ENCODE measurements around the gene TNRC6C. TPM values are rescaled to one million over a fixed set of nuclear protein-coding genes. Genes with fewer than 3 reads are reported as not detected.

The TNRC6C gene
- total RNA-seq, 1 donor from 2014 or later, result 13.1 TPM

DNA sequence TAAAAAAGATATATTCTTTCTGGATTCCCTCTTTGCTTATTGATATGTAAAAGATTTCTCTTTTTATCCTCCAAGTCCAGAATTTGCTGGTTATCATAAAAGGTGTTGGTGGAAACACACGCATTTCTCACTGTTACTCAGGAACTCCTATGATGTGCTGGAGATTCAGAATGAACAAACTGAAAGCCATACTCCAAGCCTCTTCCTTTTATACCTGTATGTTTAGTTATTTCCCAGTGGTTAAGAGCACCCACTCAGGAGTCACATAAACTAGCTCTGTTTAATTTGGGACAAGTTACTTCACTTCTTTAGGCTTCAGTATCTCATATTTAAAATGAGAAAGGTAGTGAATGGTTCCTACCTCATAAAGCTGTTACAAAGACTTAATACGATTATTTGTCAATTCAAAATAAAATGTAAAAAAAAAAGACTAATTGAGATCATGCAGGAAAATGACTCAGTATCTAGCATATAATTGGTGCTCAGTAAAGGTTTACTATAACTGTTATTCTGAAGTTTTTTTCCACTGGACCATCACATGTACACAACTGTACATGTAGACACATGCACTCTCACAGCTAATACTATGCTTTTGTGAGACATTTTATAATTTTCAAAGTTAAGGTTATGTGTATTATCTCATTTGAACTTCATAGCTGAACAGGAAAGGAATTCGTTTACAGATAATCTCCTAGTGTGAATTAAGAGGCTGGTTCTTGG is 47.1 kb downstream of the TNRC6C start:
- H3K9me3 Mint-ChIP-seq (ENCODE audit: unreplicated experiment), result no peaks in the 10 kb centered on the region
- no peak overlapping the region for H3K4me3 Mint-ChIP-seq (ENCODE audit: unreplicated experiment)
- peaks cover 13% of the 10 kb centered on the region for H3K4me1 Mint-ChIP-seq (ENCODE audit: unreplicated experiment)
- TF ChIP-seq CTCF (IDR thresholded peaks at IDR 0.05; ENCODE audit: unreplicated experiment), result no peak
- H3K36me3 Mint-ChIP-seq (ENCODE audit: low read depth, unreplicated experiment), result no peaks in the 10 kb centered on the region
- peaks cover 2% of the 10 kb centered on the region for H3K27me3 Mint-ChIP-seq (ENCODE audit: unreplicated experiment)
- DNase-seq (ENCODE audit: low spot score), result no peak
- no peak overlapping the region for H3K27ac Mint-ChIP-seq (ENCODE audit: unreplicated experiment)

DNA sequence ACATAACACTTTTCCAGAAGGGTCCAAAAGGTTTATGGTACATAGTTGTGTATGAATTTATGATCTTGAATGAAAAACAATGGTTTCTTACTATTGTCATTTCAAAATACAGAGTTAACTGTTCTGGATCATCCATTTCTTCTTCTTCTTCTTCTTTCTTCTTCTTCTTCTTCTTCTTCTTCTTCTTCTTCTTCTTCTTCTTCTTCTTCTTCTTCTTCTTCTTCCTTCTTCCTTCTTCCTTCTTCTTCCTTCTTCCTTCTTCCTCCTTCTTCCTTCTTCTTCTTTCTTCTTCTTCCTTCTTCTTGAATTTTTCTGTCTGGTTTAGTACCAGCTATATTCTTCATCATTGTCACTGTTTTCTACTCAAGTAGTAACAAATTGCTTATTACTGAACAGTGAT is 47.8 kb downstream of the TNRC6C start:
- Mint-ChIP-seq H3K4me1 (ENCODE audit: unreplicated experiment) (peaks cover 6% of the 10 kb centered on the region), H3K9me3 (ENCODE audit: unreplicated experiment) (no peaks in the 10 kb centered on the region), H3K27me3 (ENCODE audit: unreplicated experiment) (peaks cover 2% of the 10 kb centered on the region), H3K27ac (ENCODE audit: unreplicated experiment) (no peak overlapping the region), H3K4me3 (ENCODE audit: unreplicated experiment) (no peak overlapping the region), H3K36me3 (ENCODE audit: low read depth, unreplicated experiment) (no peaks in the 10 kb centered on the region)
- DNase-seq (ENCODE audit: low spot score), result no peak
- TF ChIP-seq CTCF (IDR thresholded peaks at IDR 0.05; ENCODE audit: unreplicated experiment), result no peak

DNA sequence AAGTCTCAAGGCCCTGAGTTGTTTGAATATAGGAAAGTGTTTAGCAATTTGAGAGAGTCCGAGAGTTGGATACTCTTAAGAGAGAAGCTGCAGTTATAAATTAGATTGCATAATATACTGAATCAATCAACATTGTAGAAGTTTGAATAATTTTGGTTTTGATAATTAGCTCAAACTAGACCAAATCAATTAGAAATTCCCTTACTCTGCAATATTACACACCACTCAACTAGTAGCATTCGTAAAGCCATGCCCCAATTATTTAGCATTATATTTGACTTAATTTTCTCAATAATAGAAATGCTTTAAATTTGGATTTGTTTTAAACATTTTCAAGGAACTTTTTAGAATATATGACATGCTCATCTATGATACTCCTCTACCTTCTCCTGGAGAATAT is 49.1 kb downstream of the TNRC6C start:
- H3K27me3 Mint-ChIP-seq (ENCODE audit: unreplicated experiment), result peaks cover 2% of the 10 kb centered on the region
- DNase-seq (ENCODE audit: low spot score), result no peak
- peaks cover 5% of the 10 kb centered on the region for H3K4me1 Mint-ChIP-seq (ENCODE audit: unreplicated experiment)
- no peak overlapping the region for H3K27ac Mint-ChIP-seq (ENCODE audit: unreplicated experiment)
- no peaks in the 10 kb centered on the region for H3K36me3 Mint-ChIP-seq (ENCODE audit: low read depth, unreplicated experiment)
- TF ChIP-seq CTCF (IDR thresholded peaks at IDR 0.05; ENCODE audit: unreplicated experiment), result no peak
- no peaks in the 10 kb centered on the region for H3K9me3 Mint-ChIP-seq (ENCODE audit: unreplicated experiment)
- H3K4me3 Mint-ChIP-seq (ENCODE audit: unreplicated experiment), result no peak overlapping the region

DNA sequence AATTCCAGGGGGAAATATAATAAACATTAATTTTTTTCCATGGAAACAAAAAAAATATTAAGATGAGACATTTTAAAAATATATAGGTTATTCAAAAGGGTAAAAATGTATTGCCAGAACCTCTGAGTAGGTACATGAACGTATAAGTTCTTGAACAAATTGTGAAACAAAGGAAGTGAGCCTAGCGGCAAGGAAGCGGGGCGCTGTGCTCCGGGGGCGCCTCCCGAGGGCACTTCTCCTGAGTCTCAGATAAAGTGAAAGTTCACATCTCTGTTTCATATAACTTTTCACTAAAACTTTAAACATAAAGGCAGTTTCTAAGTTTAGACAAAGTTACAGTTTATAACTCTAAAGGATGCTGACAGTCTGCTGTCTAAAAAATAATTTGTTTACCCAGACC is 52.3 kb downstream of the TNRC6C start:
- Mint-ChIP-seq H3K9me3 (ENCODE audit: unreplicated experiment) (no peaks in the 10 kb centered on the region), H3K4me1 (ENCODE audit: unreplicated experiment) (no peaks in the 10 kb centered on the region), H3K27ac (ENCODE audit: unreplicated experiment) (no peak overlapping the region), H3K36me3 (ENCODE audit: low read depth, unreplicated experiment) (no peaks in the 10 kb centered on the region), H3K27me3 (ENCODE audit: unreplicated experiment) (peaks cover 3% of the 10 kb centered on the region), H3K4me3 (ENCODE audit: unreplicated experiment) (no peak overlapping the region)
- DNase-seq (ENCODE audit: low spot score), result no peak
- TF ChIP-seq CTCF (IDR thresholded peaks at IDR 0.05; ENCODE audit: unreplicated experiment), result no peak

- no peak for DNase-seq (ENCODE audit: low spot score)
- H3K9me3 Mint-ChIP-seq (ENCODE audit: unreplicated experiment), result no peaks in the 10 kb centered on the region
- no peak overlapping the region for H3K27ac Mint-ChIP-seq (ENCODE audit: unreplicated experiment)
- no peaks in the 10 kb centered on the region for H3K4me1 Mint-ChIP-seq (ENCODE audit: unreplicated experiment)
- TF ChIP-seq CTCF (IDR thresholded peaks at IDR 0.05; ENCODE audit: unreplicated experiment), result no peak
- no peak overlapping the region for H3K4me3 Mint-ChIP-seq (ENCODE audit: unreplicated experiment)
- no peaks in the 10 kb centered on the region for H3K36me3 Mint-ChIP-seq (ENCODE audit: low read depth, unreplicated experiment)
- peaks cover 3% of the 10 kb centered on the region for H3K27me3 Mint-ChIP-seq (ENCODE audit: unreplicated experiment)
These were observed 53.9 kb downstream of the TNRC6C start for GRCh38 chr17:78012428-78012827.
